CD4-positive, alpha-beta T cell (primary cell): ENCODE data around the gene NASP. TPM values are rescaled to one million over a fixed set of nuclear protein-coding genes. Genes with fewer than 3 reads are reported as not detected.

Source experiments
- ATAC-seq: fragments of 200-7000 bp; cut with Tn5 transposase; one replicate; pipeline ENCODE4 v1.10.0; 2022; ENCODE audit warnings: mild to moderate bottlenecking; ENCODE audit not compliant: poor library complexity
- CTCF ChIA-PET: fragments of 350-600 bp; sonication (Branson Sonifier 250); formaldehyde crosslinking; loops from one replicate; lab custom pipeline; 2021; ENCODE audit warnings: antibody characterized with exemption, inconsistent platforms; lab: Charles Lee
- POLR2A ChIA-PET: fragments of 350-600 bp; sonication (Branson Sonifier 250); formaldehyde crosslinking; loops from one replicate; lab custom pipeline; 2021; ENCODE audit warnings: antibody characterized with exemption, inconsistent platforms; lab: Charles Lee
- DNase-seq, 14 experiments: peaks; one replicate each; pipeline ENCODE4 v3.0.0-alpha.2; 2013 to 2020; ENCODE audit warnings: mixed read lengths in 2 of 14
- H3K27ac ChIP-seq, 2 donors: one replicate each; pipeline versions ENCODE4 v1.5.1 to v1.7.0; 2013; ENCODE audit warnings: low read length in 2 of 2, low read depth in 1 of 2, mild to moderate bottlenecking in 1 of 2
- H3K27me3 ChIP-seq, 2 experiments: 1 replicate in 1 of 2; 2 replicates in 1 of 2; pipeline versions ENCODE4 v1.6.1 to v1.7.0; 2013; ENCODE audit warnings: low read length in 2 of 2, control low read depth in 1 of 2, mild to moderate bottlenecking in 1 of 2, moderate library complexity in 1 of 2; ENCODE audit not compliant: insufficient read depth in 2 of 2, control insufficient read depth in 1 of 2
- H3K36me3 ChIP-seq: one replicate; pipeline ENCODE4 v1.6.1; 2013; ENCODE audit warnings: low read length, control low read depth; ENCODE audit not compliant: insufficient read depth
- H3K4me1 ChIP-seq: one replicate; pipeline ENCODE4 v1.6.1; 2013; ENCODE audit warnings: low read length, control low read depth; ENCODE audit not compliant: insufficient read depth
- H3K4me3 ChIP-seq: one replicate; pipeline ENCODE4 v1.5.1; 2013; ENCODE audit warnings: mild to moderate bottlenecking, low read length, moderate library complexity
- H3K9me3 ChIP-seq, 2 experiments: 1 replicate in 1 of 2; 2 replicates in 1 of 2; pipeline versions ENCODE4 v1.6.1 to v1.7.0; 2013; ENCODE audit warnings: low read length in 2 of 2, mild to moderate bottlenecking in 2 of 2, control low read depth in 1 of 2, moderate library complexity in 1 of 2; ENCODE audit not compliant: control insufficient read depth in 1 of 2, insufficient read depth in 1 of 2
- H3K27ac Mint-ChIP-seq: one replicate; pipeline ENCODE4 v1.8.0; 2020; ENCODE audit warnings: mixed read lengths
- H3K27me3 Mint-ChIP-seq: one replicate; pipeline ENCODE4 v1.8.0; 2021; ENCODE audit warnings: mixed read lengths
- H3K36me3 Mint-ChIP-seq: one replicate; pipeline ENCODE4 v1.8.0; 2021; ENCODE audit warnings: low read depth, mixed read lengths
- H3K4me1 Mint-ChIP-seq: one replicate; pipeline ENCODE4 v1.8.0; 2021; ENCODE audit warnings: low read depth, mixed read lengths
- H3K4me3 Mint-ChIP-seq: one replicate; pipeline ENCODE4 v1.8.0; 2020; ENCODE audit warnings: mild to moderate bottlenecking, mixed read lengths
- H3K9me3 Mint-ChIP-seq: one replicate; pipeline ENCODE4 v1.8.0; 2020; ENCODE audit warnings: mixed read lengths
- CTCF ChIP-seq: fragments of 200-600 bp; IDR thresholded peaks from one replicate; pipeline ENCODE4 v1.8.0; 2022; ENCODE audit warnings: antibody characterized with exemption, mild to moderate bottlenecking
- intact Hi-C, 2 experiments: fragments of 100-400 bp; cut with DNase I in 1 of 2; cut with micrococcal nuclease in 1 of 2; formaldehyde crosslinking; loops; one replicate each; pipeline versions ENCODE4 v1.15.1 to v1.9.0; 2023 to 2025; cut with DNase I, micrococcal nuclease
- total RNA-seq, 174 experiments: library from RNA in 2 of 174; stranded (reverse) in 2 of 174; gene quantifications; one replicate each; pipeline ENCODE4 v1.2.3 and lab custom pipeline; 2021 to 2026

Gene NASP
- total RNA-seq, 2 experiments from 2014 or later: 110 to 112 TPM

DNA sequence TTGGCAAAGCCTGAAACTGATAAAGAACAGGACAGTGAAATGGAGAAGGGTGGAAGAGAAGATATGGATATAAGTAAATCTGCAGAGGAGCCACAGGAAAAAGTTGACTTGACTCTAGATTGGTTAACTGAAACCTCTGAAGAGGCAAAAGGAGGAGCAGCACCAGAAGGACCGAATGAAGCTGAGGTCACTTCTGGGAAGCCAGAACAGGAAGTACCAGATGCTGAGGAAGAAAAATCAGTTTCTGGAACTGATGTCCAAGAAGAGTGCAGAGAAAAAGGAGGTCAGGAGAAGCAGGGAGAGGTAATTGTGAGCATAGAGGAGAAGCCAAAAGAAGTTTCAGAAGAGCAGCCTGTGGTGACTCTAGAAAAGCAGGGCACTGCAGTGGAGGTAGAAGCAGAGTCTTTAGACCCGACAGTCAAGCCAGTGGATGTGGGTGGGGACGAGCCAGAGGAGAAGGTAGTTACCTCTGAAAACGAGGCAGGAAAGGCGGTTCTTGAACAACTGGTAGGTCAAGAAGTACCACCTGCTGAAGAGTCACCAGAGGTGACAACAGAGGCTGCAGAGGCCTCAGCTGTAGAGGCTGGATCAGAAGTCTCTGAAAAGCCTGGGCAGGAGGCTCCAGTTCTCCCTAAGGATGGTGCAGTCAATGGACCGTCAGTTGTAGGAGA lies 23.7 kb downstream of the NASP start:
- Mint-ChIP-seq H3K27me3 (no peaks in the 10 kb centered on the region), H3K9me3 (no peaks in the 10 kb centered on the region), H3K4me3 (no peak overlapping the region), H3K27ac (peak overlapping the region; percentile 33), H3K4me1 (peaks cover 41% of the 10 kb centered on the region), H3K36me3 (peaks cover 80% of the 10 kb centered on the region)
- CTCF ChIA-PET: no interaction called here
- POLR2A ChIA-PET: no interaction called here
- DNase-seq (no peak), ATAC-seq (no peak)
- Histone ChIP-seq H3K9me3 (no peaks in the 10 kb centered on the region), H3K36me3 (peaks cover 86% of the 10 kb centered on the region), H3K4me3 (no peak overlapping the region), H3K27me3 (no peaks in the 10 kb centered on the region), H3K27ac (no peak overlapping the region), H3K4me1 (peaks cover 3% of the 10 kb centered on the region)
- intact Hi-C loops: no loop called here
- TF ChIP-seq CTCF: no peak

DNA sequence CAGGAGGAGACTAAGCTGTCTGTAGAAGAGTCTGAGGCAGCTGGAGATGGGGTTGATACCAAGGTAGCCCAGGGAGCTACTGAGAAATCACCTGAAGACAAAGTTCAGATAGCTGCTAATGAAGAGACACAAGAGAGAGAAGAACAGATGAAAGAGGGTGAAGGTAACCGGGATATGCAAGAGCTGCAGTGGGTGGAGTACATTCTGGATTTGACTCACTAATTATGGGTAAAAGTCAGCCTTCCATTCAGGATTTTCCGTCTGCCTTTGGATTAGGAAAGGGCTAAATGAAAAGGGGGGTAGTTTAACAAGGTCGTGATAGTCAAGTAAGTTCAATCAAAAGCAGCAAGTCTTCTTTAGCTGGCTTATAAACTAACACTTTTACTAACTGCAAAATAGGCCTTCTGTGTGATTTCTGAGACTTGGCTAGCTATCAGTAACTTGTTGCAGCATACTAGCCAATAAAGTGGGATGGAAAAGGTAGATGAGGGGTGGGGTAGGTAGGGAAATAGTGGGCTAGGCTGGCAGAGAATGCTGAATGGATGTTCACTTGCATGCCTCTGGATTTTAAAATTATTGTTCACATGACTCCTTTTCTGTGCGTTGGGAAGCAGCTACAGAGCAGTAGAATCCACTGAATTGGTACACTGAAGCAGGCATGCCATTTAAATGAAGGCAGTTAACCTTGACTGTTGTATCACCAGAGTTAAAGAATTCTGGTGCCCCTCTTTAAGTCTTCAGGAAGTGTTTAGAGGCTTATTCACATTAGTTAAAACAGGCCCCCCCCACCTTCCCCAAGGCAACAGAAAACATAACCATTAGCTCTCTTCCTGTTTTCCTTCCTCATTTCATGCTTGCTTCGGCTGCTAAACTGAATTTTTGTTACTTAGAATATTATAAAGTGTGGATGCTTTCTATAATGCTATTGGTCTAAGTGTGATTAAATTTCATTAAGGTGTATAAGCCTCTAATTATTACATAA lies 24.6 kb downstream of the NASP start:
- intact Hi-C loops: no loop called here
- peaks cover 78% of the 10 kb centered on the region for H3K36me3 Mint-ChIP-seq

More for the DNA sequence above, 24.6 kb downstream of the NASP start:
- no peak for ATAC-seq
- Histone ChIP-seq H3K27me3 (no peaks in the 10 kb centered on the region), H3K9me3 (no peaks in the 10 kb centered on the region), H3K4me1 (peaks cover 3% of the 10 kb centered on the region), H3K36me3 (peaks cover 86% of the 10 kb centered on the region), H3K27ac (no peak overlapping the region), H3K4me3 (no peak overlapping the region)
- Mint-ChIP-seq H3K4me3 (no peak overlapping the region), H3K9me3 (no peaks in the 10 kb centered on the region), H3K4me1 (peaks cover 41% of the 10 kb centered on the region), H3K27ac (peak overlapping the region; percentile 33), H3K27me3 (no peaks in the 10 kb centered on the region)
- no peak for TF ChIP-seq CTCF
- ChIA-PET CTCF (no interaction called here), POLR2A (interaction anchor here (0.6 kb wide), 2 partner anchors 52 to 76 kb away, joined by 3 to 6 read pairs; no protein-coding TSS in a partner anchor)
- DNase-seq: peak in 2 of 14 experiments; percentile 20 to 28
